Stromal cell of bone marrow (primary cell): ENCODE data around the gene FZD10.

Experiments
- DNase-seq: peaks from one replicate; pipeline ENCODE4 v3.0.0-alpha.2; 2012; ENCODE audit warnings: low read depth

The FZD10 gene

DNA sequence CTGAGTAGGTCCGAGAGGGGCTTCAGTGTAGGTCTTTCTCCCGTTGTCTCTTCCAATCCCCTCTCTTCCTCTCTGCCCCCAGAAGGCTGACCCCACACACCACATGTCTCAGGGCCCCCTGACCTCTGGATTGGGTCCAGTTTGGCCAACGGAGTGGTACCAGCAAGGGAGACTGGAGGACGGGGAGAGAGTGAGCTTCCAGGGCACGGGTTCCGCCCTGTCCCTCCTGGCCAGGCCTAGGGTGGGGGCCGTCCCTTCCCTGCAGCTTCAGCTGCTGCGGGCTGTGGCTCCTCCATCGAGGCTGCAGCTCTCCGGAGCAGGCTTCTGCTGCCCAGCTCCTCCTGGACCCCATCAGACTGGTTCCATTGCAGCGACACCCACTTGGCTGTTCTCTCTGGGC is 17.4 kb downstream of the FZD10 start:
- no peak for DNase-seq

DNA sequence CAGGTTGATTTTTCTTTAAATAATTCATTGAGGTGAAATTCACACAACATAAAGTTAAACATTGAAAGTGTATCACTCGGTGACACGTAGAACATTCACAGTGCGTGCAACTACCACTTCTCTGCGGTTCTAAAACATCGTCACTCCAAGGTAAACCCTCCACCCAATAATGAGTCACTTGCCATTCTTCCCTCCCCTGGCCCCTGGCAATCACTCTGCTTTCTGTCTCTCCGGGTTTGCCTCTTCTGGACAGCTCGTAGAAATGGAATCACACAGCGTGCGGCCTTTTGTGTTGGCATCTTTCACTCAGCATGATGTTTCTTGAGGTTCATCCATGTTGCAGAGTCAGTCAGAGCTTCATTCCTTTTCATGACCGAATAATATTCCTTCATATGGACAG is 18.9 kb downstream of the FZD10 start:
- no peak for DNase-seq

DNA sequence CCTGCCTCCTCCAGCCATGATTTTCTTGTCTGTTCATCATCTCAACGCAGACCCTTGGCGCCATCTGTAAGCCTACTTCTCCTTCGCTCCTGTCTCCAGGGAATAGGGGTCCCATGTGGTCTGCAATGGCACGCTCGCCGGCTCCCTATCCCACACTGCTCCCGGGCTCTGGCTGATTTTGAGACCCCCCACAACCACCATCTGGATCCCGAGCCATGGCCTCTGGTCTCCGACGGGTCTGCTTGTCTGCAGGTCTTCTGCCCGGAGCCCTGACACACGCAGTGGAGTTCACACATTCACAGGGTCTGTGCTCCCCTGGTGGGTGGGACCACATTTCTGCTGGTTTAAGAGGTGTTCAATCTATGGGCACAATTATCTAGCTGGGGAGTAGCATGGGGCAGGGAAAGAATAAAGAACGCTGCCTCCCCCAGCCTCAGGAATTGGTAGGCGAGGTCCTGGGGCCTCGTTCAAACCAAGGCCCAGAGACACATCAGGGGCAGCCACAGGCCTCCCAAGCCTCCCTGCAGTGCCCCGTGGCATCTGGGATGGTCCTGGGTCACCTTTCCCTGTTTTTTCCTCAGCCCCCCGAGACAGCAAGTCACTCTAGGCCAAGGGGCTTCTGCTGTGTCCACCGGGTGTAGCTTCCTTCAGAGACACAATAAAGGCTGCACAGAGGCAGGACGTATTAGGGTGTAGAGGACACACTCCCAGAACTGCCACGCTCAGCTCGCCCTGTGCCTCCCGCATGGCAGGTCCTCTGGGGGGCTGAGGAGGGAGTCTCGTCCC is 21.5 kb downstream of the FZD10 start:
- DNase-seq = no peak

DNA sequence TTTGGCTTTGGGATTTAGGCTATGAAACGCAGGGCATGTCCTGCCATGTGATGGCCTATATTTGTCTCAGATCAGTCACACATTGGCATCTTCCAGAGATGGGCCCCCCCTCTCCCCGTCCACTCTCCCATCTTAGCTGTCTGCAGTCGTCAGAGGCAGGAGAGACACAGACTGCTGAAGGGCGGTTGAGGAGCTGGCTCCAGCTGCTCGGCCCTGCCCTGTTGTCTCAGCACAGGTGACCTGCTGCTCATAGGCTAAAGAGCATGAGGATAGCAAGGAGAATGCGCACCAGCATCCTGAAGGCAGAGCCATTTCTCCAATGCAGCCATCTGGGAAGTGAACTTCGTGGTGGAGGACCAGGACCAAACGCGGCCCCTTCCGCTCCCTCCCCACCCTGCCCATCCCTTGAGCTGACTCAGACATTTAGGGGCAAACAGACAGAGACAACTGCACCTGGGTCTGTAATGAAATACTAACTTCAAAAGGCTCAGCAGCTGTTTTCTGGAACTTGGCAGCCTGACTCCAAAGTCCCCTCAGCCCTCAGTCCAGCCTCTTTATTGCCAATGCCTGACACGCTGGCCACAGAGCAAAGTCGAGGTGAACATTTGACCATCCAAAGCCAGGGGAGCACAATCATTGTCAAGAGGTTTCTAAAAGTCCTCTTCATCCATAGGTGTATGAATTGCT is 22.3 kb downstream of the FZD10 start:
- DNase-seq = no peak

DNA sequence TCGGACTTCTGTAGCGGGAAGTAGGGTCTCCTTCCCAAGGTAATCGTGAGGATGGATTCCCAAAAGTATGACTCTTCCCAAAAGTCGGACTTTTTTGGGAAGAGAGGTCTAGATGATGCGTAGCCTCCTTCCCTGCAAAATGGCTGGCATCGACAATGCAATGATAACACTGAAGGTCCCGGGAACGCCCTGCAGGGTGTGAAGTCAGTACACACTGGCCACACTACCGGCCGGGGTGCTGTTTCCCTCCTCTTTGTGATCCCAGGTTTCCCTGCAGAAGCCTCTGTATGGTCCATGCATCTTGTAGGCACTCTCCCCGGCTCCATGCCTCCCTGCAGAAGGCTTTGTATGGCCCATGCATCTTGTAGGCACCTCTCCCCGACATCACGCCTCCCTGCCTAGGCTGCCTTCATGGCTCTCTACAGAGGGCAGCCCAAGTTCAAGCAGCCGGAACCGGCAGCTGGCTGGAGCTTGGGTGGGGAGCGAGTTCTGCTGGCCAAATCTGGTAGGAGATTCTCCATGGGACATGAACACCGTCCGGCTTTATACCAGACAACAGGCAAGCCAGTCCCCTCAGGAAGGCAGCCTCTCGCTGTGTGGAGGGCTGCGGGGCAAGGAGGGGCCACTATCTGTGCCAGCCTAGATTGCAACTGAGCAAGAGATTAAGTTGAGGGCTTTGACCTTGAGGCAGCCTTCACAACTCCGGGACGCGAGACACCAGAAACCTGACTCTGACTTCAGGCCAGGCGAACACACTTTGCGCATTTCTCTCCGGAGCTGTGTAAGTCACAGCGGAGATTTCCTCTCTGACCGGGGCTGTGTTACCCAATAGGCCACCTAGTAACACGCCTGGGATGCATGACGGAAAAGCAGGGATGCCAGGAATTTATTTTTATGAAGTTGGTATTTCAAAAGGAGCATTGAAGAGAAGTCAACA is 23.5 kb downstream of the FZD10 start:
- DNase-seq = no peak

DNA sequence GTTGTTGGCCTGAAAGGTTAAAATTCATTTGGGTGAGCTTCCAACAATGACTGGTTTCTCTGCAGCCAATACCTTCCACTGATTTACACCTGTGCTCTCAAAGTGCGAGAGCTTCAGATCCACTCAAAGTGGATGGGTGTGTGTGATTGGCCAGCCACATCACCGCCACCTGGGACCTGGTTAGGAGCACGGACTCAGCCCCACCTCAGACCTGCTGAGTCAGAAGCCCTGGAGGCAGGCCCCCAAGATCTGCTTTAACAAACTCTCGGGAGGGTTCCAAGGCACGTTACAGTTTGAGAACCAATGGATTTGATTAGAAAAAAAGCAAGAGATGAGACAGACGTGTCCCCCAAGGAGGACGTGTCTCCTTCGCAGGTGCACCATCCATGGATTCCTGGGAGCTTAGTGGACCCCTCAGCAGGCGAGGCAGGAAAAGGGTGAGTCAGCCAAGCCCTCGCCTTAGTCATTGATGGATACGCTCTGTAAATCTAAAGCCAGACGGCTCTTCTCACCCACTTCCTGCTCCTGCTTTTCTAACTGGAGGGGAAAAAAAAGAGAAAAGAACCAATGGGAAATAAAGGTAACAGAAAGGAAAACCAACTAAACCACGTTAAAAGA is 24.5 kb downstream of the FZD10 start:
- DNase-seq = no peak

DNA sequence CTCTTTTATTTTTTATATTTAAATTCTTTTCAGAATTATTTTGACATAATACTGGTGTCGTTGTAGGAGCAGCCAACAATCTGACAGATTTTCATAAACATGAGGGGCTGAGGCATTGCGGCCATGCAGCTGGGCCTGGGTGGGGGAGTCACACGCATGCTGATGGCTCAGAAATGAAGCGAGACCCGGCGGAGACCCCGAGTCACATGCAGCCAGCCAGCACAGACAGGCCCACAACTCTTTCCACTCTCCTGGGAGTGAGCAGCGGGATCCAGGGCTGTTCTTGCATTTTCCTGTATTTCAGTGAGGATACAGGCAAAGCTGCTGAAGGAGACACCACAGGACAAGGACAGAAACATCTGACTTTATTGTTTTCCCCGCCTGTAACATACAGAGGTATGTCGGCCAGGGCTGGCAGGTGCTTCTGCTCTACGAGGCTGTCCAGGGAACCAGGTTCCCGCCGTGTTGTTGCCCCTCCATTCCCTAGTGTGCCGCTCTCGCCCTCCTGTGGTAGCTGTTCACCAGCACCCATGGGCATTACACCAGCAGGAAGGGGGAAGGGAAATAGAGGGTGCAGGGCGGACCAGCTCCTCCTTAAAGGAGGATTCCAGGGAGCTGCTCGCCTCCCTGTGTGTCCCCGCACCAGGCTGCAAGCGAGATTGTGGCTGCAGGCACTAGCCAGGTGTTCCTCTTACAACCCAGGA is 30.5 kb downstream of the FZD10 start:
- DNase-seq = no peak

DNA sequence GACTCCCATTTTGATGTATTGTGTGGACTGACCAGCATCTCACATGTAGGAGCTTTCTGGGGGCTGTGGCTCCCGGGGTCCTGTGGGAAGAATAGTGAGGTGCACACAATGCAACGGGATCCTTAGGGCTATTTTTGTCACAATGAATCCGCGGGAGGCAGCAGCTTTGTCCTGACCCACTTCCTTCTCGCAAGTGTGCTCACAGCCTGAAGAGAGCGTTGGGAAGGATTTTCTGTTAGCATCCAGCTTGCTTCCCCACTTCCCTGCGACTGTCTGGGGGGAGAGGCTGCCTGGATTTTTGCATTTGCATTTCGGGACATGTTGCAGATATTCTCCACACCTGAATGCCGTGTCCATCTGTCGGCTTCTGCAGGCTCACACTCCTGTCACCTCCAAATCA is 31.9 kb downstream of the FZD10 start:
- DNase-seq = no peak

DNA sequence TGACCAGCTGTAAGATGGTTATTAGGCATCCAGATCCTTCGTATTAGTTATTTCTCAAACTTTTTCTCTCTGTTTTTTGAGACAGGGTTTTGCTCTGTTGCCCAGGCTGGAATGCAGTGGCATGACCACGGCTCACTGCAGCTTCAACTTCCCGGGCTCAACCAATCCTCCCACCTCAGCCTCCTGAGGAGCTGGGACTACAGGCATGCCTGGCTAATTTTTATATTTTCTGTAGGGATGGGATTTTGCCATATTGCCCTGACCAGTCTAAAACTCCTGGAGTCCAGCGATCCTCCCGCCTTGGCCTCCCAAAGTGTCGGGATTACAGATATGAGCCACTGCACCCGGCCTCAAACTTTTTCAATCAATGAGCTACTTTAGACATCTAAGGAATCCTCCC is 33.1 kb downstream of the FZD10 start:
- no peak for DNase-seq

DNA sequence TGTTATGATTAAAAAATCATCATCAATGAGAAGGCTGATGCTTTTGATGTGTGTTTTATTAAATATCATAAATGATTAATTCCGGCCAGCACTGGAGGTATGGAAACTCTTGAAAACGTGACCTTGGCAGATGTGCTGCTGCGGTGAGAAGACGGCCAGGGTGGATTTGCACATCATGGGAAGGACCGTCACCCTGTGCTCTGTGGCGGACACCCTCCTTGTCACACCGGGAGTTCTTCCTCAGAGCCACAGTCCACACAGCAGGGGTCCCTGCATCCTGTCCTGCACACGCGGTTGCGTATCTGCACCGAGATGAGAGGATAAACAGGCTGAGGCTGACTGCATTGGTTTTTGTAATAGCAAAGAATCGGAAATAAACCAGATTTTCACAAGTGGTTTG is 33.5 kb downstream of the FZD10 start:
- DNase-seq = no peak

DNA sequence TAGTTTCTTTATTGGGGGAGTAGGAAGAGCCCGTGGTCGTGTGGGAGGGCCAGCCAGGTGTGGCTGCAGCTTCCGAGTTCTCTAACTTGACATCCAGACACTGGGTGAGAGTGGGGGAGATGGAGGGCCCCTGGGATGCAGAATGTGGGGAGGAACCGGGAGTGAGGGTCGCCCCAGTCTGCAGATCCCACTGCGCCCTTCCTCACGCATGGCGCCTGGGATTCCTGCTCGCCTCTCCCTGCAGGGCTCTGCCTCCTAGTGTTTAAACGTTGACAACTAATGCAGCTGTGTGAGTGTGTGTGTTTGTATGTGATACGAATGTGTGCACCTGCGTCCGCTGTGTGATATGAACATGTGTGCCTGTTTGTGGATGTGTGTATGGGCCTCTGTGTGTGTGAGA is 34.6 kb downstream of the FZD10 start:
- DNase-seq = no peak

DNA sequence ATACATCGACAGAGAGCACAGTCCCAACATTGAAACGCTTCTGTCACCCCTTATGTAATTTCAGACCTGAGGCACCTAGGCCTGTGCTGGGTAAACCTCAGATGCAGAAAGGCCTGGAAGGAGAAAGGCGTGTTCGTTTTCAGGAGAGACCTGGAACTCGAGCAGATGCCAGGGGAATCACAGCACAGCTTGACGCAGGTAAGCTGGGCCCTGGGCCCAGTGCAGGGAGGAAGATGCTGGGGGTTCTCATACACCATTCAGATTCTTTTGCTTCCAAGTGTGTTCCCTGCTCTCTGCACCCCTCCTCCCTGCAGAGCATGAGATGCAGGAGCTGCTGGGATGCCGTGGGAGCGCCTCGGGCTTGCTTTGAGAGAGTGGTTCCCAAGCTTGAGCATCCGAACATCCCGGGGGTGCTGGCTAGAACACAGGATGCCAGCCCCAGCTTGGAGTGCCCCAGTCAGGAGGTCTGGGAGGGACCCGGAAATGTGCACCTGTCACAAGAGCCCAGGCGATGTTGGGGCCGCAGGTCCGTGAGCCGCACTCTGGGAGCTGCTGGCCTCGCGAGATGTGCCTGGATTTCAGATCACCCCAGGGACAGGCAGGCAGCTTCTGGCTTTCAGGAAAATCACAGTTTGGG is 35.9 kb downstream of the FZD10 start:
- no peak for DNase-seq

DNA sequence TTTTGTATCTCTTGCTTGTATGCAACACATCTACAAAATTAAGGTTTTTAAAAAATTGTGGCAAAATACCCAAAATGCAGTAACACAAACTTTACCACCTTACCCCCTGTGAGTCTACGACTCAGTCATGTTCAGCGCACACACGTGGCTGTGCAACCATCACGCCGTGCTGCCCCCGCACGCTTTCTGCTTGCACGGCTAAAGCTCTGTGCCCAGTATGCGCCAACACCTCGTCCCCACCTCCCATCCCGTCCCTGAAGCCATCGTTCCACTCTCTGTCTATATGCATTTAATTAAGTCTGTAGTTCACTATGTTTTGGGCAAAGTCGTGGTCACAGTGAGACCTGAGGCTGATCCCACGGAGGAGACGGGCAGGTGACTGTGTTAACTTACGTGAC is 36.4 kb downstream of the FZD10 start:
- DNase-seq = no peak

DNA sequence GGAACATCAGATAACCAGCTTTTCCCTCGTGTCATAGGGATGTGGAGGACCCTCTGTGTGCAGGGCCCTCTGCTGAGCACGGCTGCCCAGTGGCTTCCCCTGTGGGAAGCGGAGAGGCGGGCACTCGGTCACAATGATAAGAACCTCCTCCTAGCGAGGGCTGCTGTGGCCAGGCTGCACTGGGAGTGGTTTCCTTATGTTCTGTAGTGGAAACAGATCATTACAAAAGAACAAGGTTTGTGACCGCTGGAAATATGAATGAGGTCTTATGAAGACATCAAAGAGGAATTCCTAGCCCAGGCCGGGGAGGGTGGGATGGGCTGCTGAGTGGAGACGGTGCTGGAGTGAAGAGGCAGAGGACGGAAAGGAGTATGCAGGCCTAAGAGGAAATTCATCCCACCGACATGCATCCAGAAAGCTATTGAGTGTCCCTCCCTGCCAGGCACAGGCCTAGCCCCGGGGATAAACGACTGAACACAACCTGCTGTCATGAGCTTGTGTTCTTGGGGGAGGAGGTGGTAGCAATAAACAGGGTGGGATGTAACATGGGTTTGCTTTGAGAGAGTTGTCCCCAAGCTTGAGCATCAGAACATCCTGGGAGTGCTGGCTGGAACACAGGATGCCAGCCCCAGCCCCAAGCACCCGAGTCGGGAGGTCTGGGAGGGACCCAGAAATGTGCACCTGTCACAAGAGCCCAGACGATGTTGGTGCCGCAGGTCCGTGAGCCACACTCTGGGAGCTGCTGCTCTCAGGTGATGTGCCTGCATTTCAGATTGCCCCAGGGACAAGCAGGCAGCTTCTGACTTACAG is 37.5 kb downstream of the FZD10 start:
- DNase-seq = no peak

DNA sequence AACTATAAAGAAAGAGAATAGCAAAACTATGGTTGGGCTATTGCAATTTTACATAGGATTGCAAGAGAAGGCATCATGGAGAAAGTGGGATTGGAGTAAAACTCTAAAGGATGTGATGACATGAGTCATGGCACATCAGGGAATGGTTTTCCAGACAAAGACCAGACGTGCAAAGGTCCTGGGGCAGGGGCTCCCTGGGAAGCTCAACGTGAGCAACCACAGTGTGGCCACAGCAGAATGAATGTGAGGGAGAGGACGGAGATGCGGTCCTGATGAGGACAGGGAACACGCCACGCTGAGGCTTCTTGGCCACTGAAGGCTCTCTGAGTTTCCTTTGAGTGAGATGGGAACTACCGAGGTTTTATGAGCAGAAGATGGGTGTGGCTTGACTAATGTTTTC is 38.2 kb downstream of the FZD10 start:
- no peak for DNase-seq

DNA sequence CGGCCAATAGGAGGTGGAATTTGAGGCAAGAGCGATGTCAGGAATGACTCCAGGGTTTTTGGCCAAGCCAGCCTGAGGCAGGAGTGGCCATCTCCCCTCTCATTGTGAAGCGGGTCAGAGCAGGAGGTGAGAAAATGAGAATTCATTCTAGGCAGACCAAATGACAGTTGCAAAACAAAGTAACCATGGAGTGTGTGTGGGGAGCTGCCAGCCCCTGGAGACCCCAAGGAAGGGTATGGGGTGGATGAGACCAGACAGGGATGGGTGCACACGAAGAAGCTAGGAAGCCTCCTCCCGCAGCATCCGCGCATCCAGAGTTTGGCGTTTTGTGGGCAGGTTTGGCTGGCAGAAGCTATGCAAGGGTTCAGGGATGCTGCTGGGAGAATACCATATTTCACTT is 38.8 kb downstream of the FZD10 start:
- DNase-seq = no peak

DNA sequence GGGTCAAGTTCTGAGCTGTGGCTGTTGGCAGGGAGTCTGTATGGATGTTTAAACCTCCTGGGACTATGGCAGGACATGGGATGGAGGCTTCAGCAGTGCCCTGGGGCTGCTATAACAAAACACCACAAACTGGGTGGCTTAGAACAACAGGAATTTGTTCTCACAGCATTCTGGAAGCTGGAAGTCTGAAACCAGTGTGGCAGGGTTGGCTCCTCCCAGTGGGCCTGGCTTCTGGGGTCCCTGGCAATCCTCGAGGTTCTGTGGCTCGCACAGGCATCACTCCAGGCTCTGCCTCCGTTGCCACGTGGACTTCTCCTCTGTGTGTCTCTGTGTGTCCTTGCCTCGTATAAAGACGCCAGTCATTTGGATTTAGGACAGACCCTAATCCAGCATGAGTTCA is 39.9 kb downstream of the FZD10 start:
- DNase-seq = no peak

DNA sequence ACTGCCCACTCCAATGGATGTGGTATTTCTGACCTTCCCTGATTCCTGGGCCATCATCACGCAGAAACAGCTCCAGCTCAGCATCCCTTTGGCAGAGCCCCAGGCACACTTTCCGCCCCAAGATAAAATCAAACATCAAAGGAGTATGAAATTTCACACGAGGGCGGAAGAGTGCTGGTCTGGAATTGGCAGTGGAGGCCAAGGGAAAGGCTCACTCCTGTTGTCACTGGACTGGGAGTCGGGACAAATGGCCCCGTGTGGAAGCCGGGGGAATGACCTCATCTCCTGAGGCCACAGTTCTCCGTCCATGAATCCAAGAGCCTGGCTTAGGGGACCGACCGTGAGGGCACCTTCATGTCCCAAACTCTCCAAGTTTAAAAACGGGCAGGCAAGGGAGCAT is 40.9 kb downstream of the FZD10 start:
- DNase-seq = no peak

DNA sequence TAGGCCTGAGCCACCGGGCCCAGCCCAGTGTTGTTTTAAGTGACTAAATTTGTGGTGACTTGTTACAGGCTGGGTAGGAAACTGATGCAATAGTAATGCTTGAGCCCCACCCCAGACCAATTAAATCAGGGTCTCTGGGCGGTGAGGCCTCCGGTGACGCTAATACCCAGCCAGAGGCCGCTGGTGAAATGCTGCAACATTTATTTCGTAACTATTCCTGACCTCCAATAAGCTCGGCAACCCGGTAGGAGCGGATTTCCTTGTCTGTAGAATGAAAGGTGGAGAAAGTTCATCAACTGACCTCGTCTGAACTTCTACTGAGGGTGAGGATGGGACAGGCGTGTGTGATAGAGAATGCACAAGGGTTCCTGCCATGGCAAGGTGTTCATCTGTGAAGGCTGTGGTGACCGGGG is 42.3 kb downstream of the FZD10 start:
- DNase-seq = no peak

DNA sequence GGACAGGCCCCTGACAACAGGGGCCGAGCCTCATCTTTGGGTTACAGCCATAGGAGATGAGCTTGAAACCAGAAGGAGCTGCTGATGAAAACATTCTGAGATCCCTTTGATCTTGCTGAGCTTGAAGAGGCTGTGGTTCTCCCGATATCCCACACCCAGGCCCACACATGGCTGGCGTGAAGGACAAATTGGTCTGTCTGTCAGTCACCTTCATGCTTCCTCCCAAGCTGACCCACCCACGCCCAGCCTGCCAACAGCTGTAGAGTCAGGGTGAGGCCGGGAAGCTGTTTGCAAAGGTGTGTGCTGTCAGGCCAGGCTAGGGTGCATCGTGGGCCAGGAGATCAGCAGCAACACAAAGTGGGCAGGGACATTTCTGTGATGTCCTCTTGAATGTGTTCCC is 43.2 kb downstream of the FZD10 start:
- no peak for DNase-seq
